Measurements from ENCODE around the gene LHFPL3.

- TF ChIP-seq POLR2AphosphoS5 (IDR thresholded peaks at IDR 0.05; ENCODE audit: low read depth): no peak
- TF ChIP-seq EZH2 (IDR thresholded peaks at IDR 0.05; ENCODE audit: low read depth, unreplicated experiment): no peak
- no peak for TF ChIP-seq CTCF (conservative IDR thresholded peaks at IDR 0.05; ENCODE audit: low read depth in 2 of 2)
- no peak for TF ChIP-seq REST (IDR thresholded peaks at IDR 0.05; ENCODE audit: unreplicated experiment)
- TF ChIP-seq CREB1 (CRISPR knock-in tag; IDR thresholded peaks at IDR 0.05; ENCODE audit: low read depth): no peak
- TF ChIP-seq STAT1 (IDR thresholded peaks at IDR 0.05; ENCODE audit: unreplicated experiment): no peak
- TF ChIP-seq JUNB (IDR thresholded peaks at IDR 0.05; ENCODE audit: unreplicated experiment): no peak
- TF ChIP-seq EZH2phosphoT487 (IDR thresholded peaks at IDR 0.05; ENCODE audit: unreplicated experiment): no peak
- TF ChIP-seq ZNF331 (CRISPR knock-in tag; IDR thresholded peaks at IDR 0.05; ENCODE audit: low read depth): no peak
- TF ChIP-seq NANOG (IDR thresholded peaks at IDR 0.05; ENCODE audit: borderline replicate concordance): no peak
- TF ChIP-seq ETS1 (IDR thresholded peaks at IDR 0.05): no peak
Measured at GRCh38 chr7:104793066-104793465, 464.7 kb downstream of the LHFPL3 start.
